ENCODE results near the gene ITLN2.

GRCh38 chr1:160924791-160925651 lies 29.6 kb downstream of the ITLN2 start:
- TF ChIP-seq POLR2AphosphoS5 (IDR thresholded peaks at IDR 0.05; ENCODE audit: low read depth, low read length) (no peak), POLR2A (IDR thresholded peaks at IDR 0.05; ENCODE audit: low read depth, low read length) (no peak)

Data from GM12892 (cell line).